SU-DHL-6 (cell line): ENCODE results near the gene EPC1.

Experiments
- EZH2phosphoT487 ChIP-seq: fragments of 200-600 bp; sonication (generic), shearing (Covaris generic); conservative IDR thresholded peaks from 2 replicates; pipeline ENCODE4 v1.6.1; 2018; ENCODE audit warnings: mild to moderate bottlenecking, antibody characterized with exemption, low read length, moderate library complexity, mixed read lengths
- TF ChIP-seq, protein P1 (sequence below): fragments of 200-600 bp; sonication (generic); IDR thresholded peaks from one replicate; pipeline ENCODE4 v1.5.1; 2017; ENCODE audit warnings: antibody characterized with exemption, mild to moderate bottlenecking, low read length, moderate library complexity; ENCODE audit not compliant: insufficient read depth, poor library complexity, severe bottlenecking

DNA sequence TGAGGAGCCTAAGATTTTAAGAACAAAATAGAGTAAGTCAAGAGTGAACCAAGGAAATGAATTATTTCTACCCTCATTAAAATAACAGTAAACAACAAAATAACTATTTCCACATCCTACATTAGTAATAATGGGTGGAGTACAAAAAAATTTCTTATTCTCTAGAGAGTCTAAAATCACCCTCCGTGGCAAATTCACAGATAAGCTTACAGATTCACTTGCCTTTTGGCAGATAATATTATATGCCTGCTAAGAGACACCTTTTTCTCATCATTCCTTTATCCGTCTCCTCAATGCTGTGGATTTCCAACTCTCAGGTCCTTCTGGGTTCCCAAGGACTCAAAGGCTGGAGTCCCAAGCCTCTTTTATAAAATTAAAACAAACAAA is 2.2 kb upstream of the EPC1 start:
- TF ChIP-seq, protein P1, sequence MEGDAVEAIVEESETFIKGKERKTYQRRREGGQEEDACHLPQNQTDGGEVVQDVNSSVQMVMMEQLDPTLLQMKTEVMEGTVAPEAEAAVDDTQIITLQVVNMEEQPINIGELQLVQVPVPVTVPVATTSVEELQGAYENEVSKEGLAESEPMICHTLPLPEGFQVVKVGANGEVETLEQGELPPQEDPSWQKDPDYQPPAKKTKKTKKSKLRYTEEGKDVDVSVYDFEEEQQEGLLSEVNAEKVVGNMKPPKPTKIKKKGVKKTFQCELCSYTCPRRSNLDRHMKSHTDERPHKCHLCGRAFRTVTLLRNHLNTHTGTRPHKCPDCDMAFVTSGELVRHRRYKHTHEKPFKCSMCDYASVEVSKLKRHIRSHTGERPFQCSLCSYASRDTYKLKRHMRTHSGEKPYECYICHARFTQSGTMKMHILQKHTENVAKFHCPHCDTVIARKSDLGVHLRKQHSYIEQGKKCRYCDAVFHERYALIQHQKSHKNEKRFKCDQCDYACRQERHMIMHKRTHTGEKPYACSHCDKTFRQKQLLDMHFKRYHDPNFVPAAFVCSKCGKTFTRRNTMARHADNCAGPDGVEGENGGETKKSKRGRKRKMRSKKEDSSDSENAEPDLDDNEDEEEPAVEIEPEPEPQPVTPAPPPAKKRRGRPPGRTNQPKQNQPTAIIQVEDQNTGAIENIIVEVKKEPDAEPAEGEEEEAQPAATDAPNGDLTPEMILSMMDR: no peak
- no peak for TF ChIP-seq EZH2phosphoT487
